HG03378 (cell line): ENCODE measurements around the gene SLC19A1.
"Not testable (repeated sequence)": the region's sequence is repeated elsewhere in the genome, so short reads cannot be mapped to it uniquely, and the experiment has no call there.

Experiments
- ATAC-seq: cut with Tn5 transposase; IDR thresholded peaks from one replicate; pipeline ENCODE4 v1.9.1; 2021; ENCODE audit warnings: mild to moderate bottlenecking, moderate library complexity; ENCODE audit not compliant: unreplicated experiment

Gene SLC19A1

DNA sequence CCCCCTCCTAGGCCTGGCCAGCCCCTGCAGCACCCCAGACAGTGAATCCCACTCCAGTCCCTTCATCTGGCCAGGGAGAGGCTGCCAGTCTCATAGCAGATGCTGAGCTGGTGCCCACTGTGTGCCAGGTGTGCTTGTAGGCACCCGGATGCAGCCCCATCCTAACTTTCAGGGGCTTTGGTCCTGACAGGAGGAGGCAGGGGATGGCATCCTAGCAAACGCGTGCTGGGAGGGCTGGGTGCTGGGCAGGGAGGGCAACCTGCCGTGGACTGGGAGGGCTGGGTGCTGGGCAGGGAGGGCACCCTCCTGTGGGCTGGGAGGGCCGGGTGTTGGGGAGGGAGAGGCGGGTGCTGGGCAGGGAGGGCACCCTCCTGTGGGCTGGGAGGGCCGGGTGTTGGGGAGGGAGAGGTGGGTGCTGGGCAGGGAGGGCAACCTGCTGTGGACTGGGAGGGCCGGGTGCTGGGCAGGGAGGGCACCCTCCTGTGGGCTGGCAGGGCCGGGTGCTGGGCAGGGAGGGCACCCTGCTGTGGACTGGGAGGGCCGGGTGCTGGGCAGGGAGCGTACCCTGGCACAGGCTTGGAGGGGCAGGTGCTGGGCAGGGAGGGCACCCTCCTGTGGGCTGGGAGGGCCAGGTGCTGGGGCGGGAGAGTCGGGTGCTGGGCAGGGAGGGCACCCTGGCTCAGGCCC lies 35.3 kb downstream of the SLC19A1 start:
- no peak for ATAC-seq

DNA sequence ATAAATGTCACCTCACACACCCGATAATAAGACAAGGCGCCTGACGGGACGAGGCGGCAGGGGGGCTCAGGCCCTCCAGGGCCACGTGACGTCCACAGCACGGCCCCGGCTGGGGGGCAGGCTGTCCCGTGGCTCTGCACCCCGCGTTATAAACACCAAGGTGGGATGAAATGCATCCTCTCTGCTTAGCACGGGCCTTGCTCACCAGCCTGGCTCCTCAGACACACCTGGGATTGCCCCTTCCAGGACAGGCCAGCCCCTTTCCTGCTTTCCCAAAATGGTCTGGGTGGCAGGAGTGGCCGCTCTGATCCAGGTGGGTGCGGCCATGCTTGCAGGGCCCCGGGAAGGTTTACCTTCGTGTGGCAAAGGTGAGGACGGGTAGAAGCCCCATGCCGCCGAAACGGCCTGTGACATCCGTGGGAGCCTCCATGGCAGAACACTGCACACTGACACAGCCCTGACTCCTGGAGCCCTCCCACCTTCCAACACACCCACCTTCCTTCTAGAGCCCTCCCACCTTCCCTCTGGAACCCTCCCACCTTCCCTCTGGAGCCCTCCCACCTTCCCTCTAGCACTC lies 35.9 kb downstream of the SLC19A1 start:
- ATAC-seq: no peak

DNA sequence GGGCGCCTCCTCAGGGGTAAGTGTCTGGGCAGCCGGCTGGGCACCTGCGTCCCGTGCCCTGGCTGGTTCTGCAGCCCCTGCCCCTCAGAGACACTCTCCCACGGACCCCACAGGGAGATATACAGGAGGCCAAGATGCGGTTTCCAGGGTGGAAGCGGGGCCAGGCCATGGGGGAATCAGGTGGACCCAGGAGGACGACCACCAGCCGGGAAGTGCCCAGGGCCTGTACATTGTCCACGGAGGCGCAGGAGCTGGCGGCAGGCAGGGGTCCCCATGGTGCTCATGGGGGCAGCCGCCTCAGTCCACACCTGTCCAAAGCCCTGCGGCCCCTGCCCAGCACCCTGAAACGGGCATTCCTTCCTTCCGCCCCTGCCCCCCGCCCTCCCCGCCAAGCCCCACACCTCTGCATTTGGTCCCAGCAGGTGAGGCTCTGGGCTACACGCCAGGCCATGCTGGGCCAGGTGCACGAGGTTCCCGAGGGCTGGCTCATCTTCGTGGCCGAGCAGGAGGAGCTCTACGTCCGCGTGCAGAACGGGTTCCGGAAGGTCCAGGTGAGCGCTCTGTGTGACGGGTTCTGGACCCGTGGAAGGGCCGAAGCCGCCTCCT lies 36.7 kb downstream of the SLC19A1 start:
- no peak for ATAC-seq

DNA sequence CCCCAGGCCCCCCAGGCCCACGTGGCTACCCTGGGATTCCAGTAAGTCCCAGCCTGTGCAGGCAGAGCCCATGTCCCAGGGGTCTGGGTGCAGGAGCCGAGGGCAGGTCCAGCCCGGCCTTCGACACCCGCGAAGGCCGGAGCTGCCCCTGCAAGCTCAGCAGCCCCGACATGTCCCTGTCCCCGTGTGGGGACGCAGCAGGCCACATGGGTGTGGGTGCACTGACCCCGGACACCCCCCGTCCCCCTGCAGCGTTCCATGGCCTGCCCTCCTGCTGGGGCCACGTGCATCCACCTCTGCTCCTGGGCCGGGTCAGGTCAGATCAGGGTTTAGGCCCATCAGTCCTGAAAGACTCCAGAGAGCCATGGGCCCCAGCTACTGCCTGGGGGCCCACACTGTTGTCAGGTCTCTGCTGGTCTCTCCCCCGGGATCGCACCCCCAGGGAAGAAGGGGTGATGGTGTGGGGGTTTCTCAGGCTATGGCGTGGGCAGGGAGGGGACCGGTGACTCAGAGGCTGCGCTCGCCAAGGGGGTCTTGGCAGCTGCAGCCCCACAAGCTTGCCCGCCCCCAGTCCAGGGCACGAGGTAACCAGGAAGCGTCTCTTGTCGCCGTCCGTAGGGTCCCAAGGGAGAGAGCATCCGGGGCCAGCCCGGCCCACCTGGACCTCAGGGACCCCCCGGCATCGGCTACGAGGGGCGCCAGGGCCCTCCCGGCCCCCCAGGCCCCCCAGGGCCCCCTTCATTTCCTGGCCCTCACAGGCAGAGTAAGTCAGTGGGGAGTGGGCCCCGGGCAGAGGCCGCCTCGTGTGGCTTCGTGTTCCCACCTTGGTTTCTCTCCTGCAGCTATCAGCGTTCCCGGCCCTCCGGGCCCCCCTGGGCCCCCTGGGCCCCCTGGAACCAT lies 37.5 kb downstream of the SLC19A1 start:
- ATAC-seq: no peak

DNA sequence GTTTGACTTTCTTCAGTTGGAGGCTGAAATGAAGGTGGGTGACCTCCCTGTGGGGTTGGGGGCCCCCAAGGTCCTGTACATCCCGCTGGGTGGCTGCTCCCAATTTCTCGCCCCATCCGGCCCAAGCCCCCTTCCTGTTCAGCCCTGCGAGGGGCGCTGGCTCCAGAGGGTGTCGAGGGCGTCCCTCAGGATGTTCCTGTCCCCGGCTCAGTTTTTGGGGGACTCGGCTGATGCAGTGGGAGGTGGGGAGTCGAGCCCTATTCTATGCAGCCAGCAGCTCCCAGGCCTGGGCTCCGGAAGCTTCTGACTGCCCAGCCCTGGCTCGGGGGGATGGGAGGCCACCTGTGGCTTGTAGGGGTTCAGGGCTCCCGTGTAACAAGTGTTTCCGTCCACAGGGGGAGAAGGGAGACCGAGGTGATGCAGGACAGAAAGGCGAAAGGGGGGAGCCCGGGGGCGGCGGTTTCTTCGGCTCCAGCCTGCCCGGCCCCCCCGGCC lies 38.2 kb downstream of the SLC19A1 start:
- ATAC-seq: no peak

DNA sequence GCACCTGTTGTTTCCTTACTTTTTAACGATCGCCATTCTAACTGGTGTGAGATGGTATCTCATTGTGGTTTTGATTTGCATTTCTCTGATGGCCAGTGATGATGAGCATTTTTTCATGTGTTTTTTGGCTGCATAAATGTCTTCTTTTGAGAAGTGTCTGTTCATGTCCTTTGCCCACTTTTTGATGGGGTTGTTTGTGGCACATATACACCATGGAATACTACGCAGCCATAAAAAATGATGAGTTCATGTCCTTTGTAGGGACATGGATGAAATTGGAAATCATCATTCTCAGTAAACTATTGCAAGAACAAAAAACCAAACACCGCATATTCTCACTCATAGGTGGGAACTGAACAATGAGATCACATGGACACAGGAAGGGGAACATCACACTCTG lies 39.0 kb downstream of the SLC19A1 start:
- ATAC-seq: not testable (repeated sequence)

DNA sequence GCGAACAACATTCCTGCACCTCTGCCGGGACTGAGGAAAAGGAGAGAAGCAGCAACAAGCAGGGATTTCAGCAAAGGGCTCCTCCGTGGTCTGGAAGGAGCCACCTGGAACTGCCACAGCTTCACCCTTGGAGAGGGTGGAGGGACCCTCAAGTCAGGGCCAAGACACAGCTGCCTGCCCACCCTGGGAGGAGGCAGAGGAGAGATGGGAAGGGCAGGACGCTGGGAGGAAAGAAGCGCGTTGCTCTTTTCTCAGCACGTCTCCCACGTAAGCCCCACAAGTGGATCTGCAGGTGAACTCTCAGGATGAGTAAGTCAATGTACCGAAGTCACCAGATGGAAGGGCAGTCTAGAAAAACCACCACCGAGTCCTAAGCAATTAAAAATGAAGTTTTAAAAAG lies 39.6 kb downstream of the SLC19A1 start:
- ATAC-seq: no peak

DNA sequence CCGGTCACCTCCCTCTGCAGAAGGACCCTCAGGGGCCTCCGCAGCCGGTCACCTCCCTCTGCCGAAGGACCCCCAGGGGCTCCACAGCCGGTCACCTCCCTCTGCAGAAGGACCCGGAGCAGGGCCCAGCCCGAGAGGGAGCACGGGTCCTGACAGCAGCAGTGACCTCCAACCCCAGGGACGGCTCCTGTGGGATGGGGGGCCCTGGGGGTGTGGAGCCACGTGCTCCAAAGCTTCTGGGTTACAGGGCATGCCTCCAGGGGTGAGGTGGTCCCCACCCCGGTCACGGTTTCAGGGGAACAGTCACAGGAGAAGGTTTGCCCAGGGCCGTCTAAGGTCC lies 40.3 kb downstream of the SLC19A1 start:
- no peak for ATAC-seq

DNA sequence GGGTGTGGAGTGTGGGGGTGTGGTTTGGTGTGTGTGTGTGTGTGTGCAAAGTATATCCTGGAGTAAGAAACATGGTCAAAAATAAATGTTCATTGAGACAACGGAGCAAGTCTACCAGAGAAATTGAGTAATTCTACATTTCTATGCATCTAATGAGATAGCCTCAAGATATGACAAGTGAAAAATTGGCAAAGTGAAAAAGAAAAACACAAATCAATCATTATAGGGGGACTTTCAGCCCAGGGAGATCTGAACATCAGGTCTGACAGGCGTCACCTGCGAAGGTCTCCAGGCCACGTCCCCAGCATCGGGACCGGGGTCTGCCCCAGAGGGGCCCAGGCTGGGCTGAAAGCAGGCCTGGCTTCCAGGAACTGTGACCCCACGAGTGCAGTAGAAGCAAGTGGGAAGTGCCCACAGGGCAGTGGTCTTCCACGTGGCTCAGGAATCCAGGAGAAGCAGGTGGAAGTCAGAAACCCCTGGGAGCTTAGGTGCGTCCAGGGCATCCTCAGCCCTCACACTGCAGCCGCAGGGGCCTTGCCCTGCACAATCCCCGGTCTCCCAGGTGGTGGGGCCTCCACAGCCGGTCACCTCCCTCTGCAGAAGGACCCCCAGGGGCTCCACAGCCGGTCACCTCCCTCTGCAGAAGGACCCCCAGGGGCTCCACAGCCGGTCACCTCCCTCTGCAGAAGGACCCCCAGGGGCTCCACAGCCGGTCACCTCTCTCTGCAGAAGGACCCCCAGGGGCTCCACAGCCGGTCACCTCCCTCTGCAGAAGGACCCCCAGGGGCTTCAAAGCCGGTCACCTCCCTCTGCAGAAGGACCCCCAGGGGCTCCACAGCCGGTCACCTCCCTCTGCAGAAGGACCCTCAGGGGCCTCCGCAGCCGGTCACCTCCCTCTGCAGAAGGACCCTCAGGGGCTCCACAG lies 40.9 kb downstream of the SLC19A1 start:
- ATAC-seq: not testable (repeated sequence)

DNA sequence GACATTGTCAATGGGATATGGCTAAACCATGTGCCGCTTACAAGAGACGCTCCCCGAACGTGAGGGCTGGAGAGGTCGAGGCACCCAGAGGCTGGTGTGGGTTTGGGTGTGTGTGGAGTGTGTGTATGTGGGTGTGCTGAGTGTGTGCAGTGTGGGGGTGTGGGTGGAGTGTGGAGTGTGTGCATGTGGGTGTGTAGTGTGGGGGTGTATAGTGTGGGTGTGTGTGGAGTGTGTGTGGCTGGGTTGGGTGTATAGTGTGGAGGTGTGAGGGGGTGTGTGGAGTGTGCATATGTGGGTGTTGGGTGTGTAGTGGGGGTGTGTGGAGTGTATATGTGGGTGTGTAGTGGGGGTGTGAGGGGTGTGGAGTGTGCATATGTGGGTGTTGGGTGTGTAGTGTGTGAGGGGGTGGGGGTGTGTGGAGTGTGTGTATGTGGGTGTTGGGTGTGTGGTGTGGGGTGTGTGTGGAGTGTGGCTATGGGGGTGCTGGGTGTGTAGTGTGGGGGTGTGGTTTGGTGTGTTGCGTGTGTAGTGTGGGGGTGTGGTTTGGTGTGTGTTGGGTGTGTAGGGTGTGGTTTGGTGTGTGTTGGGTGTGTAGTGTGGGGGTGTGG lies 42.2 kb downstream of the SLC19A1 start:
- ATAC-seq: no peak

DNA sequence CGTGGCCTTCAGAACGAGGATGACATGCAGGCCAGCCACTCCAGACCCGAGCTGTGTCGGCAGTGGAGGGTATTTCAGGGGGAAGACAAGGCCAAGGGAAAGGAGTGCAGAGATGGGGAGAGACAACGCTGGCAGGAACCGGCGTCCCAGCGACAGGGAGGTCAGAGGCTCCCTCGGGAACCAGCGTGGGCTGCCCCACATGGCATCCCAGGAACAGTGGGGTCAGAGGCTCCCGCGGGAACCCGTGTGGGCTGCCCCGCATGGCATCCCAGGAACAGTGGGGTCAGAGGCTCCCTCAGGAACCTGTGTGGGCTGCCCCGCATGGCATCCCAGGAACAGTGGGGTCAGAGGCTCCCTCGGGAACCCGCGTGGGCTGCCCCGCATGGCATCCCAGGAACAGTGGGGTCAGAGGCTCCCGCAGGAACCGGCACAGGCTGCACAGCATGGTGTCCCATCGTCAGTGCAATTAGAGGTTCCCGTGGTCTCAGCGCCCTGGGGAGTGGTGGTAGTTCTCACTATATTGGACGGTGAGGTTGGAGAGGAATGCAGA lies 43.0 kb downstream of the SLC19A1 start:
- no peak for ATAC-seq

DNA sequence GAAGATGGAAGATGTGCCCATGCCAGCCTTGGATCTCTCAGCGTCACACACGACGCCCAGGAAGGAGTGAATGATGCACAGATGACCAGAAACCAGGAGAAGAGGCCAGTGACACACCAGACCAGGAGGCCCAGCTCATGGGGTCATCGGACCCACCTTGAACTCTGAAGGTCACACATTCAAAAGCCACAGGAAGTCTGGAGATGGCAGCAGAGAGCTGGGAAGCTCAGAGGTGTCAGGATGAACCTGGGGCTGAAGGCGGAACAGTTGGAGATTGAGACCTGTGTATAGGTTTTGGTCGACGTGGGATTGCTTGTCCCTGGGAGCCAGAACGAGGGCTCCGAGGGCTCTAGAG lies 43.6 kb downstream of the SLC19A1 start:
- no peak for ATAC-seq

DNA sequence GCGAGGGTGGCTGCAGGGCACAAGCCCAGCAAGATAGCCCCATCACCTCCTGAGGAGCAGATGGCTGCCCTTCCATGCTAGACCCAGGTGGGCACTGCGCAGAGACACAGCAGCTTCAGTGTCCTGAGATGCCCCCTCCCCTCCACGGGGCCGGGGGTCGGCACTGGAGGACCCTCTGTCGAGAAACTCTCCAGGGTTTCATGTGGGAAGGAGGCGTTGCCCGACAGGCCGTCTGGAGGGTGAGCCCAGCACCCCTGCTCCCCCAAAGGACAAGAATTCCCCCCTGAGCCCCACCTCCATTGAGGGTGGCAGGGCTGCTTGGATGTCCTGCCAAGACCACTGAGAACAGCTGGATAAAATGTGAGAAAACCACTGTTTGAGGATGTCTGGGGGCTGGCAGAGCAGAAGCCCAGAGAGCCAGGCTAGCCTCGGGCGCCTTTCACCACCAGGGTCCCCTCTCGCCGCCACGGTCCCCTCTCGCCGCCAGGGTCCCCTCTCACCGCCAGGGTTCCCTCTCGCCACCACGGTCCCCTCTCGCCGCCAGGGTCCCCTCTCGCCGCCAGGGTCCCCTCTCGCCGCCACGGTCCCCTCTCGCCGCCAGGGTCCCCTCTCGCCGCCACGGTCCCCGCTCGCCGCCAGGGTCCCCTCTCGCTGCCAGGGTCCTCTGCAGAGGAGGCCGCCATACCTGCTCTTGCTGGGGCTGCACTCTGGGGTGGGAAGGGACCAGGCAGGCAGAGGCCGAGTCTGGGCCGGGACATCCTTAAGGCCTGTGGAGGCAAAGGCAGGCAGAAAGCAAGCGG lies 44.2 kb downstream of the SLC19A1 start:
- no peak for ATAC-seq

DNA sequence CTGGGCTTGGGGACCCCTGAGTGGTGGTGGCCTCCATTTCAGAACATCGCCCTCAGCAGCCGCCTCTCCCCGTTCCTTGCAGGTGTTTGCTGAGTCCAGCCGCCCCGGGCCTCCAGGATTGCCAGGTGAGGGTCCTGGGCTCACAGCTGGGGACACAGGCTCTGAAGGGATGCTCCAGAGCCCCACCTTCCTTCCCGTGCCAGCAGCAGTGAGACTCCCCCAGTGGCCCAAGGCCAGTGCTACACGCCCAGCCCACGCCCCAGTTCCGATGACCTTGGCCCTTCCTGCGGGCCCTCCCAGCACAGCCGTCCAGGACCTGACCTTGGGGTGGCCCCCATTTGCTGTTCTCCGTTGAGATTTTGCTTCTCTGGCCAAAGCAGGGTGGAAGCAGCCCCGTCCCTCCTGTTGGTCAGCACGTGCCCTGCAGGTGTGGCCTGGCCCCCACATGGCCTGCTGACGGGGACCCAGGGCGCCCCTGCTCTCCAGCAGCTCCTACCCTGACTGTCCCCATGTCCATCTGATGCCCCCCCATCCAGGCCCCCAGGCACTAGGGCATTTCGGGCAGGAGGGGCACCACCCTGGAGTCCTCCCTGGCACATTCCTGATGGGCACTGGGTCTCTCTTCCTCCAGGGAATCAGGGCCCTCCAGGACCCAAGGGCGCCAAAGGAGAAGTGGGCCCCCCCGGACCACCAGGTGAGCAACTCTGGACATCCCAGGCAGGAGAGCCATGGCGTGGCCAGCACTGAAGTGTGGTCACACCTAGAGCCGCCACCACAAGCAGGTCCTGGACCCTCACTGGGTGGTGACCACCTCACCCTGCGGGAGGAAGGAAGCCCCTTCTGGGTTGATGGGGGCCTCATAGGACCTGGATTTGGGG lies 45.0 kb downstream of the SLC19A1 start:
- ATAC-seq: no peak

DNA sequence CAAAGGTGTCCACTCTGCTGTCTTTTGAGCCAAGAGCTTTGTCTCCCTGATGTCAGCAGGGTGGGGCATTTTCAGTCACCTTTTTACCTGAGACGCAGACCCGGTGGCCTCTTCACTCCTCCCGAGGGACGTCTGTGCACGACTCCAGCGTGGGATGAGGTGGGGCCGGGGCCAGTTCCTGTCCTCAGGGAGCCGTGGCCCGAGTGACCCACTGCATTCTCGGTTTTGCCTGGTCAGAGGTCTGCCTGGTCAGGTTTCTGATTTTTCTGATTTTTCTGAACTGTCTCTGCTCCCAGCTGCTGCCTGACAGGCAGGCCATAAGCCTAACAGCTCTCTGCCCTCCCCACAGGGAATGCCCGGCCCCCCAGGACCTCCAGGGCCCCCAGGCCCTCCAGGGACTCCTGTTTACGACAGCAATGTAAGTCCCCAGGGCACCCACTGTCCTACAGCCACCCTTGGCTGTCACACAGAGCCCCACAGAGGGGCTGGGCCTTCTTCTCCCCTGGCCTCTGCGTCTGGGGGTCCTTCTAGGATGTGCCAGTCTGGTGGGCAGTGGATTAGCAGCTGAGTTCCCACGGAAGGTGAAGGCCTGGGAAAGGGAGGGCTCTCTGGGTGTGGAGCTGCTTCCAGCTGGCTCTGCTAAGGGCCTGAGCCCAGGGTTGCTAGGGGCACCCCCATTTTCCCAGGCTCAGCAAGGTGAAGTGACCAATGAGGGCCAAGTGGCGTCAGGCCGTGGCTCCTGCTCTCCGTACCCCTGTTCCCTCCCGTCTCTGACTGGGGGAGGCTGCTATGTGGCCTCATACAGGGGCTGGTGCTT lies 45.9 kb downstream of the SLC19A1 start:
- ATAC-seq: no peak

DNA sequence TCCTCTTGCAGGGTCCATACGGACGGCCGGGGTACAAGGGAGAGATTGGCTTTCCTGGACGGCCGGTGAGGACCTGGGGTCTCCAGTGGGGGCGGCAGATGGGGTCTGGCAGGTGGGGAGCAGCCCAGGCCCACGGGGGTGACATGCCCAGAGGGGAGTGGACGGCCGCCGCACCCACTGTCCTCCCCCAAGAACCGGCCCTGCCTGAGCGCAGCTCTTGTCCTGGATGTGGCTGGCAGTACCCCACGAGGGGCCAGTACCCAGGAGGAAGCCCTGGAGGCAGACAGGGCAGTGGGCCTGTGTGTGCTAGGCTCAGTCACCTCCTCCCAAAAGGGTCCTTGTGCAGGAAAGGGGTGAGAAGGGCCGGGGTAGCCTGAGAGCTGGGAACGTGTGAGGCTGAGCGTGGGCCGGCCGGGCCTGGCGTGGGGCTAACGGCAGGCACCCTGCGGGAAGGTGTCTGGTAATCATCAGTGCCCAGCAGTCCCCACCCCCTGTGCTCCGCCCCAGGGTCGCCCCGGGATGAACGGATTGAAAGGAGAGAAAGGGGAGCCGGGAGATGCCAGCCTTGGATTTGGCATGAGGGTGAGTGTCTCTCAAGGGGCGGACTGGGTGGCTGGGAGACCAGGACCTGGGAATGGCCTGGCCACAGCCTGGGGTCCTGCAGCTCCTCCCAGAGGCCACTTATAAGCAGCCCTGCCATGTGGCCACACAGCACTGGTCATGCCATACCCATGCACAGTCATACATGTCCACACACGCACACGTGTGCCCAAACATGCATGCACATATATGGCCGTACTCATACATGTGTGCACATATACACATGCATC lies 47.2 kb downstream of the SLC19A1 start:
- ATAC-seq: no peak
